Measurements from ENCODE around the gene GTPBP2. TPM values are rescaled to one million over a fixed set of nuclear protein-coding genes. Genes with fewer than 3 reads are reported as not detected.

GTPBP2 gene
- total and polyA plus RNA-seq, 2 of the 8 experiments (the other 6 are each of a cell fraction or from before 2014, with no cell fraction given), result 58.3 to 86.1 TPM

- TF ChIP-seq EZH2 (IDR thresholded peaks at IDR 0.05; ENCODE audit: low read depth, low read length, severe bottlenecking) (no peak), GABPA (IDR thresholded peaks at IDR 0.05; ENCODE audit: borderline replicate concordance, insufficient read depth, low read length) (no peak), FOSL1 (IDR thresholded peaks at IDR 0.05; ENCODE audit: insufficient read depth, low read depth, low read length) (no peak), ATF2 (IDR thresholded peaks at IDR 0.05; ENCODE audit: low read length) (0 out of 2 replicates have a peak, but pooled peaks have one; percentile 47), CTBP2 (IDR thresholded peaks at IDR 0.05; ENCODE audit: borderline replicate concordance, insufficient read depth, insufficient read length, low read length) (no peak), MAX (IDR thresholded peaks at IDR 0.05) (peak; percentile 79), SRF (IDR thresholded peaks at IDR 0.05; ENCODE audit: low read depth, low read length) (no peak), TAF1 (IDR thresholded peaks at IDR 0.05; ENCODE audit: low read depth, low read length) (peak; percentile 50; the same call in 1 of the 2 replicates), USF2 (IDR thresholded peaks at IDR 0.05; ENCODE audit: low read length) (0 out of 2 replicates have a peak, but pooled peaks have one; percentile 18), SP1 (IDR thresholded peaks at IDR 0.05; ENCODE audit: low read depth, low read length) (peak; percentile 39; the same call in 1 of the 2 replicates), JUN (IDR thresholded peaks at IDR 0.05; ENCODE audit: low read depth, low read length) (no peak), SIX5 (IDR thresholded peaks at IDR 0.05; ENCODE audit: low read depth, low read length) (peak; percentile 39), POLR2AphosphoS5 (IDR thresholded peaks at IDR 0.05; ENCODE audit: low read depth, low read length) (peak; percentile 75), HDAC2 (IDR thresholded peaks at IDR 0.05; ENCODE audit: borderline replicate concordance in 1 of 2, low read depth in 2 of 2, low read length in 2 of 2) (no peak; a peak in 1 of 4 replicates), CHD2 (IDR thresholded peaks at IDR 0.05; ENCODE audit: low read length) (no peak; the same call in 1 of the 2 replicates), KDM1A (IDR thresholded peaks at IDR 0.05; ENCODE audit: borderline replicate concordance, low read length) (peak; percentile 72; the same call in 1 of the 2 replicates), SP2 (IDR thresholded peaks at IDR 0.05; ENCODE audit: low read length) (no peak), PHF8 (conservative IDR thresholded peaks at IDR 0.05; ENCODE audit: low read depth, low read length) (peak; percentile 59; the same call in 1 of the 2 replicates), RXRA (IDR thresholded peaks at IDR 0.05; ENCODE audit: insufficient read depth, low read depth, low read length) (no peak), GTF2F1 (IDR thresholded peaks at IDR 0.05; ENCODE audit: borderline replicate concordance, low read depth, low read length) (peak; percentile 45; the same call in 1 of the 2 replicates)
These were observed 639 bp upstream of the GTPBP2 start (continued) for GRCh38 chr6:43629505-43630300.
